GM21390 (cell line): ENCODE data around the gene APPL2.
"Not testable (repeated sequence)": the region's sequence is repeated elsewhere in the genome, so short reads cannot be mapped to it uniquely, and the experiment has no call there.

Source experiments
- ATAC-seq: cut with Tn5 transposase; IDR thresholded peaks from one replicate; pipeline ENCODE4 v1.9.1; 2021; ENCODE audit not compliant: unreplicated experiment

APPL2 gene

GRCh38 chr12:105198961-105199360 is 37.0 kb downstream of the APPL2 start:
- ATAC-seq: no peak

- ATAC-seq: no peak
Observed at GRCh38 chr12:105196090-105196489, 39.9 kb downstream of the APPL2 start.

GRCh38 chr12:105194947-105195346 is 41.0 kb downstream of the APPL2 start:
- no peak for ATAC-seq

- no peak for ATAC-seq
Observed at GRCh38 chr12:105192624-105193225, 43.2 kb downstream of the APPL2 start.

DNA sequence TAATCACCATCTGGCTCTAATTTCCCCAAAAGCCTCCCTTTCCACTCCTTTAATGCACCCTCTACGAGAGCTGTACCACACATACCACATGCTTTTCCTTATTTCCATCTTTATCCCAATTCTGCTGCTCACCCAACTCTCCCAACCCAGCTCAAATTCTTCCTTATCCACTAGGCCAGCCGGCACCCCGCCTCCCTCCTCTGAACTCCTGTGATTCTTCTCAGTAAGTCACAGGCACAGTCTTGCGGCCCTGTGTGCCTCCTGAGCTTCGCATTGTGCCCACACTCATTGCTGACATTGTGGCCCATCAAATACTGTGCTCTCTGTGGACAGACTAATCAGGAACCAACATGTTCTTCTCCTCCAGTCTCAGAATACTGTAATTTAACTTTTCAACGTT is 45.4 kb downstream of the APPL2 start:
- ATAC-seq: no peak

GRCh38 chr12:105189293-105189692 is 46.7 kb downstream of the APPL2 start:
- no peak for ATAC-seq

- not testable (repeated sequence) for ATAC-seq
Observed at GRCh38 chr12:105183976-105184375, 52.0 kb downstream of the APPL2 start.

DNA sequence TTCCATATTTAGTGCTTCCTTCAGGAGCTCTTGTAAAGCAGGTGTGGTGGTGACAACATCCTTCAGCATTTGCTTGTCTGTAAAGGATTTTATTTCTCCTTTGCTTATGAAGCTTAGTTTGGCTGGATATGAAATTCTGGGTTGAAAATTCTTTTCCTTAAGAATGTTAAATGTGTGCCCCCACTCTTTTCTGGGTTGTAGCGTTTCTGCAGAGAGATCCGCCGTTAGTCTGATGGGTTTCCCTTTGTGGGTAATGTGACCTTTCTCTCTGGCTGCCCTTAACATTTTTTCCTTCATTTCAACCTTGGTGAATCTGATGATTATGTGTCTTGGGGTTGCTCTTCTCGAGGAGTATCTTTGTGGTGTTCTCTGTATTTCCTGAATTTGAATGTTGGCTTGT is 52.6 kb downstream of the APPL2 start:
- ATAC-seq: not testable (repeated sequence)

DNA sequence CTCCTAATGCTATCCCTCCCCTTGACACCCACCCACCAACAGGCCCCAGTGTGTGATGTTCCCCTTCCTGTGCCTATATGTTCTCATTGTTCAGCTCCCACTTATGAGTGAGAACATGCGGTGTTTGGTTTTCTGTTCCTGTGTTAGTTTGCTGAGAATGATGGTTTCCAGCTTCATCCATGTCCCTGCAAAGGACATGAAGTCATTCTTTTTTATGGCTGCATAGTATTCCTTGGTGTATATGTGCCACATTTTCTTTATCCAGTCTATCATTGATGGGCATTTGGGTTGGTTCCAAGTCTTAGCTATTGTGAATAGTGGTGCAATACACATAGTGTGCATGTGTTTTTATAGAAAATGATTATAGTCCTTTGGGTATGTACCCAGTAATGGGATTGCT is 56.9 kb downstream of the APPL2 start:
- not testable (repeated sequence) for ATAC-seq

- ATAC-seq: no peak
Observed at GRCh38 chr12:105177208-105177607, 58.8 kb downstream of the APPL2 start.

- ATAC-seq: no peak
Observed at GRCh38 chr12:105175397-105175990, 60.5 kb downstream of the APPL2 start.

DNA sequence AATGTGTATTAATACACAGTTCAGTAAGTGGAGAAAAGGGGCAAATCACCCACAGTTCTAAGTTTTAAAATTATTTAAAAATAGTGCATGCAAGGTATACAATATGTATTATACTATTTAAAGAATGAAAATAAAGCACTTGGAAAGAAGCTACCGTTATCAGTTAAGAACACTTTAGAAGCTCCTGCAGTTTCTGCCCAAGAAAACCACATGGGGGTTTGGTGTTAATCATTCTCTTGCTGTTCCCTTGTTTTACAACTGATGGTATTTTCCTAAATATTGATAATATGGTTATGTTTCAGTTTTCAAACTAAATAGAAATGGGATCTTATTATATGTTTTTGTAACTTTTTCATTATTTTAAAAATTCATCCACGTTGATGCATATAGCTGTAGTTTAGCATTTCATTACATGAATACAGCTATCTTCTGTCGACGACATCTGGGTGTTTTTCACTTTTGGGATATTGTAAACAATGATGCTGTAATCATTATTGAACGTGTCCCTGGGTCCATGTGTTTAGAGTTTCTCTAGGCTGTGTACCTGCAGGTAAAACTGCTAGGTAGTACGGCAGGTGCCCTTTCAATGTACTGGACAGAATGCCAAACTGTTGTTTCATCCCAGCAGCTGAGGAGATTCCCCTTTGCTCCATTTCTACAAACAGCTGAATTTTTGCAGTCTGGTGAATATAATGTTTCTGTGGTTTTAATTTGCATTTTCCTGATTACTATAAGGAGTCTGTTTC is 64.1 kb downstream of the APPL2 start:
- ATAC-seq: no peak

DNA sequence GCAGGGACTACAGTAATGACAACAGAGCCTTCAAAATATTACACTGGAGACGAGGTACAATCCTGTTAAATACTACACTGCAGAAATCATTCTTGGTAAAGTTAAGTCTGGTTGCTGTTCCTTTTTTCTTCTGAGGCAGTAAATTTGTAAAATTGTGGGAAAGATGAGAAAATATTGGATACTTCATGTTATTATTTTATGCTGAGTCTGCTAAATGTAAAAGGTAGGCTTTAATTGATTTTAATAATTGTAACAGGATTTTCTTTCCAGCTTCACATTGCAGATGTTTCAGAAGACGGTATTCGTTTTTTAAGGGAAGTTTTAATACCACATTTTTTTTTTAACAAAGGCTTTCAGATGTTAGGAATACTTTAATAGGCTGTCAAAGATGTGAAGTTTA is 65.8 kb downstream of the APPL2 start:
- no peak for ATAC-seq

DNA sequence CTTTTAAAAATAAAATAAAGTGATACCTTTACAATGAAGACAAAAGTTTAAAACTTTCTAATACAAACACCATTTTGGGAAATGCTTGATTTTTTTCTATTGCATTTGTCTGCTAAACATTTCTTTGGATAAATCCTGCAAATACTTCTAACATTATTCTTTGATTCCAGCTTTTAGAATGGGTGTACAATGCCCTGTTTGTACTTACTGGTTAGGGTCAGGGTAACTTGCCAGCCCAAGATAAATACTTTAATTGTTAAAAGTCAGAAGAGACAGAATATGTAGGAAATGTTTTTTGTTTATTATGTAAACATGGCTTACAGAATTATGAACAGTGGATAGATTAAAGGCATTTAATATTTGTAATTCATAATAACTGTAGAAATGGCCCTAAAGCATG is 68.0 kb downstream of the APPL2 start:
- ATAC-seq: no peak

DNA sequence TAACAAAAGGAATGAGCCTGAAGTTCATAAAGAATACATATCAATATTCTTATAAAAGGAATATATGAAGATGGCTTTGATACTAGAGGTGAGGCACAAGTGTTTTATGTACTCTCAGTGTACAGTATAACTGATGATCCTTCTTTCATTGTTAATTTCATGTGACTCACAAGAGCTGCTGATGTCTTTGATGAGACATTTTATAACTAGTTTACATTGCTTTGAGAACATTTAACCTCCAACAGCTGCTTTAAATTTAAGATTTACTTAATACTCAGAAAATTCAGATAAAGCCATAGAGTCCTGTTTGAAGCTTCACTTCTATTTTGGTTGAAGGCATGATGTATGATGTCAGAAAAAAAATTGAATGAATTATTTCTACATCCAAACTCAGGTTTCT is 68.6 kb downstream of the APPL2 start:
- no peak for ATAC-seq

DNA sequence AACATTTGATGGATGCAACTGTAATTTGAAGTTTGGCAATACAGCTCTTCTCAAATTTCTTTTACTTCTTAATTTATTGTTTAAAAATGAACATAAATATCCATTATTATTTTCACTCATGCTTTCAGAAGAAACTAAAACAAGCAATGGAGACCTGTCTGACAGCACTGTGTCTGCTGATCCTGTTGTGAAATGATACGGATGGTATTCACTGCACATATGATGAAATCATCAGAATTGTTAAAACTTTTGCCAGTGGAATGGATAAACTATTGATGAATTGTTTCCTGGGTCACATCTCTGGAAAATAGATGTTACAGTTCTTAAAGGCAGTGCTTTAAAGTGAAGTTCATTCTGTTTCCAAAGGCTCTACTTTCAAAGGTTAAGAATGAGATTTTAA is 69.2 kb downstream of the APPL2 start:
- no peak for ATAC-seq

- ATAC-seq: no peak
Observed at GRCh38 chr12:105164068-105164467, 71.9 kb downstream of the APPL2 start.

DNA sequence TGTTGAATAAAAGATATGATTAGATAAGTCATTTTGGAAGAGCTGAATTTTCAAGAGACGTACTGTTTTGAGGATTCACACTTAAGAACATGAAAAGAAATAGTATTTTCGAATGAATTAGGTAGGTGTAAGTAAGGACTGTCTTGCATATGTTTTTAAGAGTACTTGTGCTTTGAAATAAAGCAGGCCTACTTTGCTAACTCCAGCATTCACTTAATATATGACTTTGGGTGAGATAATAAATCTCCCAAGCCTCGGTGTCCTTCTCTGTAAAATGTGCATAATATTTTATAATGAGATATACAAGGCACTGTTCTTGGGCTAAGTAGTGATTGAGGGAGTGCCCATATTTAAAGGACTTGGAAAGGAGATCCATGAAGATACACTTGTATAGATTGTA is 73.8 kb downstream of the APPL2 start:
- no peak for ATAC-seq

GRCh38 chr12:105158876-105159275 is 77.1 kb downstream of the APPL2 start:
- no peak for ATAC-seq

GRCh38 chr12:105157606-105158005 is 78.4 kb downstream of the APPL2 start:
- no peak for ATAC-seq

DNA sequence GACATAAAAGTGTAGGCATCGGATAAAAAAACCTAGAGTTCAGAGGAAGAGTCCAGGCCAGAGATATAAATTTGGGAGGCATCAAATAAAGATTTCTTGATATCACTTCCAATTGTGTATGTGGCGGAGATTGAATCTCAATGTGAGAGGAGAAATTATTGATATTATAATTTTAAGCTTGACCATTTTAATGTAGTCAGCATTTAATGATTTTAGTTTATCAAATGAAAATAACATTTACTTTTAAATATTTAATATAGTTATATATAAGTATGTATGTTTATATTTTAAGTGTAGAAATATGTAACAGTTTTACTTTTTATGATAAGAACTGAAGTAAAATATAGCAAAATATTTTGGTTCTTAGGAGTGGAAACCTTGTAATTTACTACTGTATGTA is 79.7 kb downstream of the APPL2 start:
- no peak for ATAC-seq

DNA sequence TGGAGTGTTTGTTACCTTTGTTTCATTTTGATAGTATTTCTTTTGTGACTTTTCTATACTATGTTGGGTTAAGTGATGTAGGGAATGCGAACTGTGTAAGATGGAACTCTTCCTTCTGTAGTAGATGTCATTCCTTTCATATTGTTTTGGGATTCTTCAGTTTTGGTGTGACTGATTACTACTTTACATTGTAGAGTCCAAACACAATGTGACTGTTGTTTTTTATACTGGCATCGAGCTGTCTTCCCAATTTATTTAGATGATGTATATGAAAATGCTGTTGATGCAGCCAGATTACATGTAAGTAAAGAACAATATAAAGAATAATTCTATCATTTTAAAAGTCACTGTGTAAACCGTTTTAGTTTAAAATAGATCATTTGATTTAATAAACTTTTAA is 93.7 kb downstream of the APPL2 start:
- ATAC-seq: no peak
